MM.1S (cell line): Measurements from ENCODE around the gene DCBLD2.

Source experiments
- CTCF ChIP-seq: fragments of 300-600 bp; sonication (generic); IDR thresholded peaks from 2 replicates; pipeline ENCODE4 v1.5.1; 2016; ENCODE audit warnings: antibody characterized with exemption, low read length, mixed read lengths
- EZH2 ChIP-seq: fragments of 300-600 bp; sonication (generic); optimal IDR thresholded peaks from 2 replicates; pipeline ENCODE3; 2017; ENCODE audit warnings: low read depth, mild to moderate bottlenecking, antibody characterized with exemption, low read length, mixed read lengths
- EZH2phosphoT487 ChIP-seq: fragments of 300-600 bp; sonication (generic); IDR thresholded peaks from 2 replicates; pipeline ENCODE4 v1.6.1; 2018; ENCODE audit warnings: antibody characterized with exemption, low read length

- TF ChIP-seq CTCF (no peak), EZH2phosphoT487 (no peak), EZH2 (no peak)
Observed at GRCh38 chr3:98848108-98848507, 53.4 kb downstream of the DCBLD2 start.
